ENCODE data around the gene MUC16.

MUC16 gene

GRCh38 chr19:9008667-9009066, 1.5 kb downstream of the MUC16 start:
- DNase-seq, result no peak

- DNase-seq, result no peak
Observed at GRCh38 chr19:9000933-9001332, 9.3 kb downstream of the MUC16 start.

- DNase-seq, result no peak
Observed at GRCh38 chr19:8988204-8988603, 22.0 kb downstream of the MUC16 start.

- DNase-seq, result no peak
Observed at GRCh38 chr19:8986296-8986695, 23.9 kb downstream of the MUC16 start.

GRCh38 chr19:8973501-8974091, 36.6 kb downstream of the MUC16 start:
- no peak for DNase-seq

- DNase-seq, result no peak
Observed at GRCh38 chr19:8965887-8966286, 44.3 kb downstream of the MUC16 start.
